Ishikawa (cell line): ENCODE results near the gene PCDH9.

Experiments
- CEBPB ChIP-seq: IDR thresholded peaks from 2 replicates; pipeline ENCODE4 v1.6.1; 2012
- CREB1 ChIP-seq: IDR thresholded peaks from 2 replicates; pipeline ENCODE4 v1.6.1; 2012; ENCODE audit warnings: low read depth
- EGR1 ChIP-seq: IDR thresholded peaks from 2 replicates; pipeline ENCODE4 v1.6.1; 2012
- EP300 ChIP-seq: IDR thresholded peaks from 2 replicates; pipeline ENCODE4 v1.6.1; 2012; ENCODE audit warnings: borderline replicate concordance
- FOXM1 ChIP-seq: IDR thresholded peaks from 2 replicates; pipeline ENCODE4 v1.6.1; 2012; ENCODE audit warnings: low read depth, borderline replicate concordance
- MAX ChIP-seq: IDR thresholded peaks from 2 replicates; pipeline ENCODE4 v1.6.1; 2012
- RAD21 ChIP-seq: IDR thresholded peaks from 2 replicates; pipeline ENCODE4 v1.6.1; 2012; ENCODE audit warnings: low read depth
- REST ChIP-seq: IDR thresholded peaks from 2 replicates; pipeline ENCODE4 v1.6.1; 2012; ENCODE audit warnings: low read depth, mild to moderate bottlenecking
- TAF1 ChIP-seq: IDR thresholded peaks from 2 replicates; pipeline ENCODE4 v1.6.1; 2012; ENCODE audit warnings: low read depth, mild to moderate bottlenecking
- TEAD4 ChIP-seq: IDR thresholded peaks from 2 replicates; pipeline ENCODE4 v1.6.1; 2012
- YY1 ChIP-seq: IDR thresholded peaks from 2 replicates; pipeline ENCODE4 v1.6.1; 2012; ENCODE audit warnings: low read depth

GRCh38 chr13:67161176-67161575 is 69.0 kb downstream of the PCDH9 start:
- TF ChIP-seq TEAD4 (no peak), EGR1 (no peak), RAD21 (no peak), CREB1 (no peak), REST (no peak), EP300 (no peak), TAF1 (no peak), MAX (no peak), FOXM1 (no peak), YY1 (no peak), CEBPB (no peak)
